ENCODE measurements around the gene BMI1. TPM values are rescaled to one million over a fixed set of nuclear protein-coding genes. Genes with fewer than 3 reads are reported as not detected.

Gene BMI1
- total RNA-seq, 1 donor from 2014 or later: 59.3 TPM

DNA sequence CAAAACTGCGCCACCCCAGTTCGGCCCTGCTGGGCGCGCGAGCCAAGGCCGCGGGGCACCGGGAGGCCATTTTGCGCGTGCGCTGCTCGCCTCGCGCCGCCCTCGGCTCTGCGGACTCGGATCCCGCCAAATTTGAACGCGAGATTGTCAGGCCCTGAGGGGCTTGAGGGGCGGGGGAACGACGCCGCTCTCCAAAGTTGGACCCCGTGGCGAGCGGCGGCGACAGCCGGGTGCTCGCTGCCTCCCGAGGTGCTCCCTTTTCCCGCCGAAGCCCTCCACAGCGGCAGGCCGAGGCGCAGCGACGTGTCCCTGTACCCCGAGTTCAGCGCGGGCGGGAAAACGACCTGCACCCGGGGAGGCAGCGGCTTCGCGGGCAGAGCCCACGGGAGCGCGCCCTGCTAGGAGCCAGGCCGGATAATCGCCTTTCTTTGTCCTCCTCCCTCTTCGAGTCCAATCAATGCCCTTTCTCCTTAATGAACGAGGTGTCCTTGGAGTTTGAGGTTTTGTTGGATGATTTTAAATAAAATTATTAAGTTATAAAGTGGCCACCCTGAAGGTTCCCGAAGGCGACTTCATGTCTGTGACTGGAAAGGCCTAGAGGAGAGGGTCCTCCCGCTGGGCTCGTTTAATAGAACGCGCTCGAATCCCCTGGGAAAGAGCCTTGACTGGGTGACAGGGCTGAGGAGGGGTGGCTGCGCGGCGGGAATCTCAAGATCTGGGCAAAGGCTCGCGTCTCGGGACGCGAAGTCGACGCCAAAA lies 13.7 kb downstream of the BMI1 start:
- Mint-ChIP-seq H3K4me3 (peak overlapping the region; percentile 74), H3K27me3 (ENCODE audit: insufficient read depth) (peaks cover 38% of the 10 kb centered on the region), H3K27ac (peak overlapping the region; percentile 67), H3K36me3 (ENCODE audit: low read depth) (peaks cover 18% of the 10 kb centered on the region), H3K4me1 (ENCODE audit: low read depth) (peaks cover 42% of the 10 kb centered on the region), H3K9me3 (peaks cover 4% of the 10 kb centered on the region)
- intact Hi-C loops (cut with micrococcal nuclease): loop anchor here (1.0 kb wide), 1 partner anchor 10 kb away; no protein-coding TSS in a partner anchor
- no peak for DNase-seq (ENCODE audit: low spot score)

GRCh38 chr10:22335173-22335933 lies 14.5 kb downstream of the BMI1 start:
- peaks cover 46% of the 10 kb centered on the region for H3K27me3 Mint-ChIP-seq (ENCODE audit: insufficient read depth)
- intact Hi-C loops (cut with micrococcal nuclease): loop anchor here (1.0 kb wide), 1 partner anchor 9 kb away; no protein-coding TSS in a partner anchor
- H3K9me3 Mint-ChIP-seq: peaks cover 4% of the 10 kb centered on the region
- H3K4me3 Mint-ChIP-seq: peak overlapping the region; percentile 74
- H3K27ac Mint-ChIP-seq: peak overlapping the region; percentile 67
- H3K36me3 Mint-ChIP-seq (ENCODE audit: low read depth): peaks cover 14% of the 10 kb centered on the region
- peaks cover 49% of the 10 kb centered on the region for H3K4me1 Mint-ChIP-seq (ENCODE audit: low read depth)
- DNase-seq (ENCODE audit: low spot score): peak; percentile 58

DNA sequence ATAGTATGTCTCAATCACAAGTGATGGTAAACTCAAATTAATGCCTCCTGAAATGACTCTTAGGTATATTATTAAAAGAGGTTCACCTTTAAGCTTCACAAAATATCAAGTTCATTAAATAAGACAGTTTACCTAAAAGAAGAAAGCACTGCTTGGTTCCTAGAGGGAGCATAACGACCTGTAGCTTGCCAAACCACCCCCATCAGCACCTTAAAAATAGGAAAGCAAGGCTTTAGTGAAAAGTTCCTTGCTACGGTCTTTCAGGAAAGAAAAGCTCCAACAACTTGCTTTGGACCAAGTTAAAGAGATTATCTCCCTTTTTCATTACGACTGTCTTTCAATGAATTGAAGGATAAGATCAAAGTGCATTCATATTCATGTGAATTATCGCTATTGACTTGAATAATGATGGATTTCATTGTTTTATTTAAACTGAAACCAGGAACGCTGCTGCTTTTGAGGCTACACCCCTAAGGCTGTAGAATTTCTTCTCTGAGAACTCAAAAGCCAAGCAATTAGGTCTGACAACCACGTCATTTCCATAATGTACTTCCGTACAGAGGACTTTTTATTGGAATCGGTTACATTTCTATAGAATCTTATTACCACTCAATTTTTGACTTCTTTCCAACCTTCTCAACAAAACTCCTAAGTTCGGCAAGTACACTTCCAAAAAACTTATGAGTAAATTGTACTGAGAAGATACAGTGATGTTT lies 17.4 kb downstream of the BMI1 start:
- peaks cover 7% of the 10 kb centered on the region for H3K36me3 Mint-ChIP-seq (ENCODE audit: low read depth)

GRCh38 chr10:22338931-22339330 lies 18.0 kb downstream of the BMI1 start:
- intact Hi-C loops (cut with micrococcal nuclease): loop anchor here (1.0 kb wide), 1 partner anchor 14 kb away; no protein-coding TSS in a partner anchor
- peak overlapping the region; percentile 63 for H3K4me3 Mint-ChIP-seq

More for the DNA sequence above, 17.4 kb downstream of the BMI1 start:
- Mint-ChIP-seq H3K27me3 (ENCODE audit: insufficient read depth) (peaks cover 65% of the 10 kb centered on the region), H3K4me1 (ENCODE audit: low read depth) (peaks cover 45% of the 10 kb centered on the region), H3K27ac (no peak overlapping the region), H3K9me3 (peaks cover 4% of the 10 kb centered on the region), H3K4me3 (peak overlapping the region; percentile 63)
- intact Hi-C loops (cut with micrococcal nuclease): loop anchor here (1.0 kb wide), 1 partner anchor 13 kb away; no protein-coding TSS in a partner anchor
- DNase-seq (ENCODE audit: low spot score): no peak

GRCh38 chr10:22339761-22340328 lies 18.9 kb downstream of the BMI1 start:
- DNase-seq (ENCODE audit: low spot score): no peak
- no peaks in the 10 kb centered on the region for H3K9me3 Mint-ChIP-seq
- peak overlapping the region; percentile 86 for H3K4me3 Mint-ChIP-seq
- H3K4me1 Mint-ChIP-seq (ENCODE audit: low read depth): peaks cover 46% of the 10 kb centered on the region
- H3K27ac Mint-ChIP-seq: peak overlapping the region; percentile 96
- peaks cover 77% of the 10 kb centered on the region for H3K27me3 Mint-ChIP-seq (ENCODE audit: insufficient read depth)
- intact Hi-C loops (cut with micrococcal nuclease): loop anchor here (1.0 to 10.0 kb wide), 11 partner anchors 27 to 1165 kb away; partner anchors contain the start of genes DNAJC1 and MSRB2
- H3K36me3 Mint-ChIP-seq (ENCODE audit: low read depth): peaks cover 5% of the 10 kb centered on the region

More at GRCh38 chr10:22338931-22339330, 18.0 kb downstream of the BMI1 start:
- Mint-ChIP-seq H3K9me3 (no peaks in the 10 kb centered on the region), H3K36me3 (ENCODE audit: low read depth) (peaks cover 2% of the 10 kb centered on the region), H3K27ac (no peak overlapping the region), H3K27me3 (ENCODE audit: insufficient read depth) (peaks cover 68% of the 10 kb centered on the region), H3K4me1 (ENCODE audit: low read depth) (peaks cover 40% of the 10 kb centered on the region)
- no peak for DNase-seq (ENCODE audit: low spot score)

GRCh38 chr10:22340329-22341189 lies 19.7 kb downstream of the BMI1 start:
- DNase-seq (ENCODE audit: low spot score): peak; percentile 67
- Mint-ChIP-seq H3K36me3 (ENCODE audit: low read depth) (peaks cover 4% of the 10 kb centered on the region), H3K4me1 (ENCODE audit: low read depth) (peaks cover 47% of the 10 kb centered on the region), H3K9me3 (no peaks in the 10 kb centered on the region), H3K27me3 (ENCODE audit: insufficient read depth) (peaks cover 76% of the 10 kb centered on the region), H3K4me3 (peak overlapping the region; percentile 86), H3K27ac (peak overlapping the region; percentile 96)
- intact Hi-C loops (cut with micrococcal nuclease): loop anchor here (1.0 to 10.0 kb wide), 12 partner anchors 26 to 1166 kb away; partner anchors contain the start of genes DNAJC1 and MSRB2

DNA sequence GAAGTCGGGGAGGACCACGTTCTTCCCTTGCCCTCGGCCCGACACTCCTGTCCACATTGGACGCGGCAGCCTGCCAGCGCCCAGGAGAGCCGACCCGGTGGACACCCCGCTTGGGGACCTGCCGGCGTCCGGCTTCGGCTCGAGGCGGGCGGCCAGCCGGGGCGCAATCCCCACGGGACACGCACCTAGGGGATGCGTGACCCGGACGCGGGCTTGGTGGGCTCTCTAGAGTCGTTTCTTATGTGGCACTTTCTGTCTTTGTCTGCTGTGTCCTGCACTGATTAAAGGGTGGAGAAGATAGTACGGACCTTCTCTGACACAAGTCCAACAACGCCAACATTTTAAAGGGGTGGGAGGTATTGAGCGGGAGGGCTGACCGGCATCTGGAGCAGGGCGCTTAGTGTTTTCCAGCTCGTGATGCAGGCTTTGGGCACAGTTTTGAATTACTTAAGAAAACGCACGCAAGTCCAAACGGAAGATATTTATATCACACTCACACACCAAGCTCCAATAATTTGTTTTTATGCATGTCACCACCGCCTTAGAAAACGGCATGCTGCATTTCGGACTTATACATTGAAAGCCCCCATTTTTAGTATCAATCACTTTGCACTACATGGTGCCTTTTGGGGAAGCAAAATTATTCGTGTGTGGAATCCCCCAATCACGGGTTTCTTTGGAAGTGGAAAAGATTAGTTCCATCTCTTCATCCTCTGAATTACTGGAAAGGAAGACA lies 20.5 kb downstream of the BMI1 start:
- peaks cover 50% of the 10 kb centered on the region for H3K4me1 Mint-ChIP-seq (ENCODE audit: low read depth)
- peak overlapping the region; percentile 79 for H3K4me3 Mint-ChIP-seq
- H3K27ac Mint-ChIP-seq: peak overlapping the region; percentile 72
- peaks cover 2% of the 10 kb centered on the region for H3K9me3 Mint-ChIP-seq
- peaks cover 81% of the 10 kb centered on the region for H3K27me3 Mint-ChIP-seq (ENCODE audit: insufficient read depth)
- no peak for DNase-seq (ENCODE audit: low spot score)
- peaks cover 4% of the 10 kb centered on the region for H3K36me3 Mint-ChIP-seq (ENCODE audit: low read depth)
- intact Hi-C loops (cut with micrococcal nuclease): loop anchor here (1.0 to 10.0 kb wide), 9 partner anchors 25 to 1167 kb away; partner anchors contain the start of gene MSRB2

GRCh38 chr10:22341926-22342196 lies 21.0 kb downstream of the BMI1 start:
- Mint-ChIP-seq H3K4me1 (ENCODE audit: low read depth) (peaks cover 51% of the 10 kb centered on the region), H3K4me3 (peak overlapping the region; percentile 79), H3K36me3 (ENCODE audit: low read depth) (peaks cover 4% of the 10 kb centered on the region), H3K27ac (peak overlapping the region; percentile 72), H3K9me3 (peaks cover 3% of the 10 kb centered on the region), H3K27me3 (ENCODE audit: insufficient read depth) (peaks cover 82% of the 10 kb centered on the region)
- intact Hi-C loops (cut with micrococcal nuclease): loop anchor here (1.0 to 10.0 kb wide), 10 partner anchors 25 to 1167 kb away; partner anchors contain the start of gene MSRB2
- no peak for DNase-seq (ENCODE audit: low spot score)

DNA sequence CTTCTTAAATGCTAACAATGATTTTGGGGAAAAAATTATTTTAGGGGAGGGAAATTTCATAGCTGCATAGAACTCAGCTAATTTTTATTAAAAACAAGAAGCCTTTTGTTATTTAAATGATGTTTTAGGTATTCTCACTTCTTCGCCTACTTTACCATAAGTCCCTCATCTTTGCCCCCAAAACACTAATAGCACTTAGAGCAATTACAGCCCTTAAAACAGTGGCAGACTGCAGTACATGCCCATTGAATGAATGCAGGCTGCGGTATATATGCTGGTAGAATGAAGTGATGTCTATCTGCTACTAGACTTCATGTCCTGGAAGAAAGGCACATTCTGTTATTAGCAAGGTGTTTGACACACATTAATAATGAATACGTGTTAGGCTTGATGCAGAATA lies 21.5 kb downstream of the BMI1 start:
- H3K4me3 Mint-ChIP-seq: no peak overlapping the region
- H3K36me3 Mint-ChIP-seq (ENCODE audit: low read depth): peaks cover 4% of the 10 kb centered on the region
- no peak overlapping the region for H3K27ac Mint-ChIP-seq
- peaks cover 3% of the 10 kb centered on the region for H3K9me3 Mint-ChIP-seq
- H3K27me3 Mint-ChIP-seq (ENCODE audit: insufficient read depth): peaks cover 82% of the 10 kb centered on the region
- peaks cover 46% of the 10 kb centered on the region for H3K4me1 Mint-ChIP-seq (ENCODE audit: low read depth)
- intact Hi-C loops (cut with micrococcal nuclease): loop anchor here (2.0 to 10.0 kb wide), 4 partner anchors 752 to 1168 kb away; partner anchors contain the start of gene MSRB2
- DNase-seq (ENCODE audit: low spot score): no peak

GRCh38 chr10:22343731-22344130 lies 22.8 kb downstream of the BMI1 start:
- H3K9me3 Mint-ChIP-seq: peaks cover 3% of the 10 kb centered on the region
- peaks cover 36% of the 10 kb centered on the region for H3K4me1 Mint-ChIP-seq (ENCODE audit: low read depth)
- intact Hi-C loops (cut with micrococcal nuclease): loop anchor here (1.0 to 10.0 kb wide), 6 partner anchors 8 to 1169 kb away; partner anchors contain the start of gene MSRB2
- H3K4me3 Mint-ChIP-seq: no peak overlapping the region
- H3K27ac Mint-ChIP-seq: no peak overlapping the region
- peaks cover 4% of the 10 kb centered on the region for H3K36me3 Mint-ChIP-seq (ENCODE audit: low read depth)
- H3K27me3 Mint-ChIP-seq (ENCODE audit: insufficient read depth): peaks cover 74% of the 10 kb centered on the region
- no peak for DNase-seq (ENCODE audit: low spot score)

- H3K9me3 Mint-ChIP-seq: peaks cover 3% of the 10 kb centered on the region
- H3K4me1 Mint-ChIP-seq (ENCODE audit: low read depth): peaks cover 33% of the 10 kb centered on the region
- peaks cover 4% of the 10 kb centered on the region for H3K36me3 Mint-ChIP-seq (ENCODE audit: low read depth)
- H3K4me3 Mint-ChIP-seq: peak overlapping the region; percentile 72
- no peak for DNase-seq (ENCODE audit: low spot score)
- intact Hi-C loops (cut with micrococcal nuclease): loop anchor here (1.0 to 10.0 kb wide), 5 partner anchors 9 to 1169 kb away; partner anchors contain the start of gene MSRB2
- H3K27ac Mint-ChIP-seq: peak overlapping the region; percentile 68
- peaks cover 72% of the 10 kb centered on the region for H3K27me3 Mint-ChIP-seq (ENCODE audit: insufficient read depth)
Measured at GRCh38 chr10:22344249-22344648, 23.4 kb downstream of the BMI1 start.
